ENCODE data around the gene TBC1D23.

GRCh38 chr3:100228247-100228646 is 32.5 kb upstream of the TBC1D23 start:
- TF ChIP-seq CTCF (IDR thresholded peaks at IDR 0.05) (no peak), POLR2A (IDR thresholded peaks at IDR 0.05) (no peak)
